Neural progenitor cell (in vitro differentiated cells): ENCODE results near the gene SHROOM2. TPM values are rescaled to one million over a fixed set of nuclear protein-coding genes. Genes with fewer than 3 reads are reported as not detected.

Experiments used
- DNase-seq: peaks from one replicate; pipeline ENCODE4 v3.0.0-alpha.2; 2016; ENCODE audit warnings: low spot score
- H2AFZ ChIP-seq: fragments of 200-600 bp; sonication (generic); replicated peaks from 2 replicates; pipeline ENCODE4 v1.6.1; 2016; ENCODE audit warnings: antibody characterized with exemption
- H3F3A ChIP-seq: fragments of 200-600 bp; sonication (generic); 2 replicates; pipeline ENCODE4 v1.6.1; 2016; ENCODE audit warnings: antibody characterized with exemption, low read depth
- H3K27ac ChIP-seq: fragments of 200-600 bp; sonication (generic); 2 replicates; pipeline ENCODE4 v1.5.1; 2016; ENCODE audit warnings: mild to moderate bottlenecking
- H3K27me3 ChIP-seq: fragments of 200-600 bp; sonication (generic); 2 replicates; pipeline ENCODE4 v1.6.1; 2016; ENCODE audit warnings: mild to moderate bottlenecking, moderate library complexity
- H3K36me3 ChIP-seq: fragments of 200-600 bp; sonication (generic); 2 replicates; pipeline ENCODE4 v1.5.1; 2016
- H3K4me1 ChIP-seq: fragments of 200-600 bp; sonication (generic); 2 replicates; pipeline ENCODE4 v1.6.1; 2016; ENCODE audit warnings: mixed run types
- H3K4me2 ChIP-seq: fragments of 200-600 bp; sonication (generic); 2 replicates; pipeline ENCODE4 v1.6.1; 2016
- H3K4me3 ChIP-seq: fragments of 200-600 bp; sonication (generic); 2 replicates; pipeline ENCODE4 v1.5.1; 2016
- H3K79me2 ChIP-seq: fragments of 200-600 bp; sonication (generic); 2 replicates; pipeline ENCODE4 v1.6.1; 2016; ENCODE audit warnings: low read depth
- H3K9ac ChIP-seq: fragments of 200-600 bp; sonication (generic); 2 replicates; pipeline ENCODE4 v1.6.1; 2016
- H3K9me3 ChIP-seq: fragments of 200-600 bp; sonication (generic); 2 replicates; pipeline ENCODE4 v1.5.1; 2016; ENCODE audit warnings: low read depth
- H4K20me1 ChIP-seq: fragments of 200-600 bp; sonication (generic); 2 replicates; pipeline ENCODE4 v1.6.1; 2016; ENCODE audit warnings: low read depth
- H3K27ac Mint-ChIP-seq: 3 replicates; pipeline ENCODE4 v1.8.0; 2021; ENCODE audit warnings: mixed read lengths
- H3K27me3 Mint-ChIP-seq: 2 replicates; pipeline ENCODE4 v1.8.0; 2022; ENCODE audit warnings: low read depth, mild to moderate bottlenecking, inconsistent platforms, moderate library complexity, mixed read lengths; ENCODE audit not compliant: insufficient read depth
- H3K36me3 Mint-ChIP-seq: 3 replicates; pipeline ENCODE4 v1.8.0; 2021; ENCODE audit warnings: mixed read lengths
- H3K4me1 Mint-ChIP-seq: 3 replicates; pipeline ENCODE4 v1.8.0; 2021; ENCODE audit warnings: mixed read lengths
- H3K4me3 Mint-ChIP-seq: 3 replicates; pipeline ENCODE4 v1.8.0; 2021; ENCODE audit warnings: mild to moderate bottlenecking, moderate library complexity, mixed read lengths
- H3K9me3 Mint-ChIP-seq: 3 replicates; pipeline ENCODE4 v1.8.0; 2020; ENCODE audit warnings: mixed read lengths
- CTCF ChIP-seq: fragments of 200-600 bp; sonication (generic); IDR thresholded peaks from 2 replicates; pipeline ENCODE4 v1.5.1; 2017; ENCODE audit warnings: antibody characterized with exemption, mild to moderate bottlenecking
- EZH2 ChIP-seq: fragments of 200-600 bp; sonication (generic); IDR thresholded peaks from 2 replicates; pipeline ENCODE4 v1.6.1; 2017; ENCODE audit warnings: antibody characterized with exemption, mild to moderate bottlenecking, moderate library complexity
- EZH2phosphoT487 ChIP-seq: fragments of 200-600 bp; sonication (generic); IDR thresholded peaks from 2 replicates; pipeline ENCODE4 v1.6.1; 2017; ENCODE audit warnings: antibody characterized with exemption
- total RNA-seq: library from RNA; depleted of rRNA; stranded (reverse); fragments of >200 nt; gene quantifications from 2 replicates; pipeline ENCODE4 v1.2.3, GENCODE V29; 2015; ENCODE audit warnings: low replicate concordance

The SHROOM2 gene
- total RNA-seq, 1 donor from 2014 or later = 9.1 TPM

- DNase-seq = no peak
- H3K9ac ChIP-seq = no peak overlapping the region
- H3K4me3 Mint-ChIP-seq = no peak overlapping the region
- peaks cover 16% of the 10 kb centered on the region for H3K4me1 Mint-ChIP-seq
- no peaks in the 10 kb centered on the region for H3K9me3 ChIP-seq
- peaks cover under 1% of the 10 kb centered on the region for H3K27me3 Mint-ChIP-seq
- no peaks in the 10 kb centered on the region for H3K27me3 ChIP-seq
- H3K27ac ChIP-seq = no peak overlapping the region
- no peak overlapping the region for H3K4me3 ChIP-seq
- no peaks in the 10 kb centered on the region for H3K79me2 ChIP-seq
- H4K20me1 ChIP-seq = no peaks in the 10 kb centered on the region
- peaks cover 2% of the 10 kb centered on the region for H3K9me3 Mint-ChIP-seq
- no peaks in the 10 kb centered on the region for H3K36me3 ChIP-seq
- no peak overlapping the region for H3K4me2 ChIP-seq
- no peaks in the 10 kb centered on the region for H3F3A ChIP-seq
- no peaks in the 10 kb centered on the region for H3K4me1 ChIP-seq
- H2AFZ ChIP-seq = no peak overlapping the region
- no peak for TF ChIP-seq EZH2phosphoT487
- TF ChIP-seq EZH2 = no peak
- no peak for TF ChIP-seq CTCF
- H3K27ac Mint-ChIP-seq = no peak overlapping the region
- H3K36me3 Mint-ChIP-seq = peaks cover 7% of the 10 kb centered on the region
These were observed 13.3 kb upstream of the SHROOM2 start for GRCh38 chrX:9772943-9773342.

GRCh38 chrX:9775930-9776329 lies 10.3 kb upstream of the SHROOM2 start:
- Mint-ChIP-seq H3K36me3 (peaks cover 7% of the 10 kb centered on the region), H3K9me3 (peaks cover 4% of the 10 kb centered on the region), H3K27me3 (no peaks in the 10 kb centered on the region), H3K27ac (no peak overlapping the region), H3K4me3 (no peak overlapping the region), H3K4me1 (peaks cover 16% of the 10 kb centered on the region)
- Histone ChIP-seq H3K27me3 (no peaks in the 10 kb centered on the region), H3K4me3 (no peak overlapping the region), H3K9me3 (no peaks in the 10 kb centered on the region), H3F3A (no peaks in the 10 kb centered on the region), H3K79me2 (no peaks in the 10 kb centered on the region), H3K9ac (no peak overlapping the region), H3K4me1 (no peaks in the 10 kb centered on the region), H2AFZ (no peak overlapping the region), H3K27ac (no peak overlapping the region), H3K36me3 (no peaks in the 10 kb centered on the region), H3K4me2 (no peak overlapping the region), H4K20me1 (no peaks in the 10 kb centered on the region)
- TF ChIP-seq EZH2phosphoT487 (no peak), CTCF (no peak), EZH2 (no peak)
- peak; percentile 44 for DNase-seq

GRCh38 chrX:9781941-9782340 lies 4.3 kb upstream of the SHROOM2 start:
- TF ChIP-seq EZH2 = no peak
- no peak for TF ChIP-seq EZH2phosphoT487
- TF ChIP-seq CTCF = no peak
- H3K27me3 Mint-ChIP-seq = peaks cover 2% of the 10 kb centered on the region
- peaks cover 3% of the 10 kb centered on the region for H4K20me1 ChIP-seq
- peaks cover 11% of the 10 kb centered on the region for H3K9me3 Mint-ChIP-seq
- no peak for DNase-seq
- H3K4me1 ChIP-seq = no peaks in the 10 kb centered on the region
- peaks cover 5% of the 10 kb centered on the region for H3K4me1 Mint-ChIP-seq
- H3K36me3 Mint-ChIP-seq = no peaks in the 10 kb centered on the region
- no peak overlapping the region for H3K27ac Mint-ChIP-seq
- no peak overlapping the region for H3K27ac ChIP-seq
- H3K4me2 ChIP-seq = no peak overlapping the region
- H3K27me3 ChIP-seq = no peaks in the 10 kb centered on the region
- peaks cover 24% of the 10 kb centered on the region for H3K79me2 ChIP-seq
- H3K9ac ChIP-seq = no peak overlapping the region
- no peak overlapping the region for H2AFZ ChIP-seq
- no peaks in the 10 kb centered on the region for H3K36me3 ChIP-seq
- no peak overlapping the region for H3K4me3 Mint-ChIP-seq
- H3F3A ChIP-seq = no peaks in the 10 kb centered on the region
- H3K9me3 ChIP-seq = peaks cover 4% of the 10 kb centered on the region
- no peak overlapping the region for H3K4me3 ChIP-seq
